Measurements from ENCODE around the gene ZFYVE16. TPM values are rescaled to one million over a fixed set of nuclear protein-coding genes. Genes with fewer than 3 reads are reported as not detected.

ZFYVE16 gene
- total and polyA plus RNA-seq, 2 of the 4 experiments (the other 2 are of a cell fraction): 5.3 to 11.1 TPM

DNA sequence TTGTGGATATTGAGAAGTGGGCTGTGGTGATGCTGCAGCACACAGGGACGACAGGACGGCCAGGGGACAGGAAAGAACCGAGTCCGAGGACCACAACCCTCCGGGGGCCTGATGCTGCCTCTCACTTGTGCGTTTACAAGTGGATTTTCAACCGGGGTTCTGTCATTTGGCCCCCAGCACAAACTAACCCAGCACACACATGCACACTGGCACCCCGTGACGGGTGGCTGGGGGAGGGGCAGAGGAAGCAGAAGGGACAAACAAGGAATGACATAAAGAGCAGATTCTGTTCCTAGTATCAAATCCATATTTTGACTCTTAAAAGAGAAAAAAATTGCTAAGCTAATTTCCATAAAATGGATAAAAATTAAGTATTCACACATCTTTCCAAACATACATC is 18.3 kb upstream of the ZFYVE16 start:
- Histone ChIP-seq H4K5ac (ENCODE audit: low read depth, low read length) (no peak overlapping the region), H3K79me1 (ENCODE audit: low read depth in 1 of 2, low read length in 2 of 2) (no peaks in the 10 kb centered on the region), H3K9ac (ENCODE audit: low read depth, low read length) (no peak overlapping the region), H3K27me3 (ENCODE audit: control insufficient read depth, insufficient read depth, low read length) (peaks cover 4% of the 10 kb centered on the region; the same call in 1 of the 2 replicates), H2AK5ac (ENCODE audit: low read depth, low read length) (no peak overlapping the region), H2AFZ (replicated peaks; ENCODE audit: low read length, poor library complexity) (no peak overlapping the region), H3K18ac (ENCODE audit: low read depth, low read length) (no peak overlapping the region), H3K14ac (replicated peaks; ENCODE audit: low read depth, low read length) (no peak overlapping the region), H2BK5ac (ENCODE audit: low read depth, low read length, poor library complexity, severe bottlenecking) (no peak overlapping the region), H4K20me1 (ENCODE audit: insufficient read depth, low read length) (no peaks in the 10 kb centered on the region), H3K4me2 (ENCODE audit: low read depth, low read length) (no peak overlapping the region), H3K4me1 (ENCODE audit: control insufficient read depth, insufficient read depth, low read length) (no peaks in the 10 kb centered on the region), H2BK15ac (ENCODE audit: low read depth, low read length) (no peak overlapping the region), H4K91ac (ENCODE audit: insufficient read depth, low read depth, low read length) (no peak overlapping the region), H2BK120ac (ENCODE audit: low read depth, low read length) (no peak overlapping the region), H3K4me3 (ENCODE audit: insufficient read depth, low read depth, low read length) (no peak overlapping the region), H2AK9ac (replicated peaks; ENCODE audit: low read depth, low read length, poor library complexity) (no peak overlapping the region), H2BK20ac (ENCODE audit: low read depth, low read length) (no peak overlapping the region), H3K56ac (ENCODE audit: extremely low read depth, insufficient read depth, low read length) (no peak overlapping the region), H3K9me3 (ENCODE audit: control insufficient read depth, insufficient read depth, low read length) (no peaks in the 10 kb centered on the region), H3K4ac (ENCODE audit: low read depth, low read length) (no peak overlapping the region), H3K23ac (ENCODE audit: low read depth, low read length) (no peak overlapping the region), H3K36me3 (ENCODE audit: control insufficient read depth, insufficient read depth, low read length) (no peaks in the 10 kb centered on the region), H3K9me1 (ENCODE audit: insufficient read depth, low read length) (no peaks in the 10 kb centered on the region), H3K27ac (ENCODE audit: insufficient read depth, low read length) (no peak overlapping the region), H4K8ac (ENCODE audit: low read depth in 2 of 2, low read length in 2 of 2) (no peak overlapping the region)
- in situ Hi-C loops (cut with MboI; ENCODE audit: low sequenced_read_pairs) (no loop called here), dilution Hi-C loops (cut with HindIII; ENCODE audit: low sequenced_read_pairs, unreplicated experiment) (no loop called here), intact Hi-C loops (cut with micrococcal nuclease) (no loop called here)
- BruUV-seq (replicated peaks): no TSS peak
- TF ChIP-seq CHD1 (IDR thresholded peaks at IDR 0.05; ENCODE audit: low read depth, low read length) (no peak), NFE2L2 (IDR thresholded peaks at IDR 0.05; ENCODE audit: low read depth, low read length) (no peak), POLR2A (IDR thresholded peaks at IDR 0.05; ENCODE audit: low read depth, low read length) (no peak), RAD21 (IDR thresholded peaks at IDR 0.05; ENCODE audit: low read length) (no peak), RCOR1 (IDR thresholded peaks at IDR 0.05; ENCODE audit: insufficient replicate concordance, low read length) (no peak), RFX5 (IDR thresholded peaks at IDR 0.05; ENCODE audit: low read depth, low read length) (no peak)
- TF ChIP-seq, protein P1, sequence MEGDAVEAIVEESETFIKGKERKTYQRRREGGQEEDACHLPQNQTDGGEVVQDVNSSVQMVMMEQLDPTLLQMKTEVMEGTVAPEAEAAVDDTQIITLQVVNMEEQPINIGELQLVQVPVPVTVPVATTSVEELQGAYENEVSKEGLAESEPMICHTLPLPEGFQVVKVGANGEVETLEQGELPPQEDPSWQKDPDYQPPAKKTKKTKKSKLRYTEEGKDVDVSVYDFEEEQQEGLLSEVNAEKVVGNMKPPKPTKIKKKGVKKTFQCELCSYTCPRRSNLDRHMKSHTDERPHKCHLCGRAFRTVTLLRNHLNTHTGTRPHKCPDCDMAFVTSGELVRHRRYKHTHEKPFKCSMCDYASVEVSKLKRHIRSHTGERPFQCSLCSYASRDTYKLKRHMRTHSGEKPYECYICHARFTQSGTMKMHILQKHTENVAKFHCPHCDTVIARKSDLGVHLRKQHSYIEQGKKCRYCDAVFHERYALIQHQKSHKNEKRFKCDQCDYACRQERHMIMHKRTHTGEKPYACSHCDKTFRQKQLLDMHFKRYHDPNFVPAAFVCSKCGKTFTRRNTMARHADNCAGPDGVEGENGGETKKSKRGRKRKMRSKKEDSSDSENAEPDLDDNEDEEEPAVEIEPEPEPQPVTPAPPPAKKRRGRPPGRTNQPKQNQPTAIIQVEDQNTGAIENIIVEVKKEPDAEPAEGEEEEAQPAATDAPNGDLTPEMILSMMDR (conservative IDR thresholded peaks at IDR 0.05; ENCODE audit: low read depth, low read length): no peak
- TF ChIP-seq, protein P2, sequence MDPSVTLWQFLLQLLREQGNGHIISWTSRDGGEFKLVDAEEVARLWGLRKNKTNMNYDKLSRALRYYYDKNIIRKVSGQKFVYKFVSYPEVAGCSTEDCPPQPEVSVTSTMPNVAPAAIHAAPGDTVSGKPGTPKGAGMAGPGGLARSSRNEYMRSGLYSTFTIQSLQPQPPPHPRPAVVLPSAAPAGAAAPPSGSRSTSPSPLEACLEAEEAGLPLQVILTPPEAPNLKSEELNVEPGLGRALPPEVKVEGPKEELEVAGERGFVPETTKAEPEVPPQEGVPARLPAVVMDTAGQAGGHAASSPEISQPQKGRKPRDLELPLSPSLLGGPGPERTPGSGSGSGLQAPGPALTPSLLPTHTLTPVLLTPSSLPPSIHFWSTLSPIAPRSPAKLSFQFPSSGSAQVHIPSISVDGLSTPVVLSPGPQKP (IDR thresholded peaks at IDR 0.05; ENCODE audit: borderline replicate concordance, low read depth, low read length): no peak
- DNase-seq (no peak), ATAC-seq (ENCODE audit: low read depth) (no peak)
- WGBS, 2 experiments (ENCODE audit: extremely low coverage in 2 of 2, insufficient read length in 1 of 2): no CpG with 5 or more reads among the region's 9 CpGs
- ChIA-PET CTCF (no interaction called here), POLR2A (ENCODE audit: unreplicated experiment) (no interaction called here)
